ENCODE measurements around the gene SLFN11. TPM values are rescaled to one million over a fixed set of nuclear protein-coding genes. Genes with fewer than 3 reads are reported as not detected.

SLFN11 gene
- total RNA-seq, 1 experiment from 2014 or later = 0.90 TPM

Other genes starting within 250 kb of the SLFN11 start
- gene NLE1, start 231.3 kb downstream of the SLFN11 start, total RNA-seq (2021) = 41.7 and 43.9 TPM in 2 replicates
- gene UNC45B, start 225.8 kb downstream of the SLFN11 start, total RNA-seq (2021) = 0.07 and 0.22 TPM in 2 replicates
- not detected in 2 replicates for gene SLC35G3, start 179.2 kb downstream of the SLFN11 start, total RNA-seq (2021)
- 2.9 and 3.5 TPM in 2 replicates for gene SLFN5, start 130.5 kb downstream of the SLFN11 start, total RNA-seq (2021)
- 13.4 and 14.5 TPM in 2 replicates for gene SLFN12, start 58.9 kb upstream of the SLFN11 start, total RNA-seq (2021)
- 10.1 TPM in 2 replicates for gene SLFN13, start 75.1 kb upstream of the SLFN11 start, total RNA-seq (2021)
- gene SLFN12L, start 164.1 kb upstream of the SLFN11 start, total RNA-seq (2021) = not detected in 2 replicates
- not detected in 2 replicates for gene SLFN14, start 187.2 kb upstream of the SLFN11 start, total RNA-seq (2021)
- 5.4 and 5.8 TPM in 2 replicates for gene PEX12, start 204.9 kb upstream of the SLFN11 start, total RNA-seq (2021)
- 208 and 217 TPM in 2 replicates for gene AP2B1, start 213.7 kb upstream of the SLFN11 start, total RNA-seq (2021)

All from H9 (cell line).